ENCODE results near the gene KAZALD1.

Gene KAZALD1

DNA sequence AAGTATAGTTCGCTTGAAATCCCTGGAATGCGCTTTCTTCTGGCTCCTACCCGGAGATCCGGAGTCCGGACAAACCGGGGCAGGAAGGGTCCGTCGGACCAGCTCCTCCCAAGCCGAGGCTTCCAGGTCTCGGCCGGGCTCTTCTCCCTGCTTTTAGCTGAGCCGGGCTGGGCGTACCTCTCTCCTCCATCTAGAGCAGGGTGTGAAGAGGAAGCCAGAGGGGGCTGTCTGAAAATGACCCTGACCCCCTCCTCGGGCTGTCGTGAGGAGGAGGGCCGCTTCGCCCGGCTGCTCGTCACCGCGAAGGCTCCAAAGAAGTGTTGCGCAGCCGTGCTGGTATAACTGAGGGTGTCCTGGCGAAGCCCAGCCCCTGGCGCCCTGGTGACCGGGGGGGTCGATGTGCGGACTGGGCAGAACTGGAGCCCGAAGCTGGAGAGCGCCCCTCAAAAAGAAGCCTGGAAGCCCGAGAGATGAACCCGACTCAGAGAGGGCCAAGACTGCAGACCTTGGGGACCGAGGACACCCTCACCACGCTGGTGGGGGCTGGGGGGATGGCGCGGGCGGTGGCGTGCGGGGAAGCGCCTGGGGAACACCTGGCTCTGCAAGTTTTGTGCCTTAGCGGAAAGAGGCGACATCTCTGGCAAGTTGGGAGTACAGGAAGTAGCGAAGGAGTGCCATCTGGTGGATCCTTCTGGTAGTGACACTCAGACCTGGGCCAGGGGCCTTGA lies 5.7 kb downstream of the KAZALD1 start (continued):
- TF ChIP-seq, protein P1, sequence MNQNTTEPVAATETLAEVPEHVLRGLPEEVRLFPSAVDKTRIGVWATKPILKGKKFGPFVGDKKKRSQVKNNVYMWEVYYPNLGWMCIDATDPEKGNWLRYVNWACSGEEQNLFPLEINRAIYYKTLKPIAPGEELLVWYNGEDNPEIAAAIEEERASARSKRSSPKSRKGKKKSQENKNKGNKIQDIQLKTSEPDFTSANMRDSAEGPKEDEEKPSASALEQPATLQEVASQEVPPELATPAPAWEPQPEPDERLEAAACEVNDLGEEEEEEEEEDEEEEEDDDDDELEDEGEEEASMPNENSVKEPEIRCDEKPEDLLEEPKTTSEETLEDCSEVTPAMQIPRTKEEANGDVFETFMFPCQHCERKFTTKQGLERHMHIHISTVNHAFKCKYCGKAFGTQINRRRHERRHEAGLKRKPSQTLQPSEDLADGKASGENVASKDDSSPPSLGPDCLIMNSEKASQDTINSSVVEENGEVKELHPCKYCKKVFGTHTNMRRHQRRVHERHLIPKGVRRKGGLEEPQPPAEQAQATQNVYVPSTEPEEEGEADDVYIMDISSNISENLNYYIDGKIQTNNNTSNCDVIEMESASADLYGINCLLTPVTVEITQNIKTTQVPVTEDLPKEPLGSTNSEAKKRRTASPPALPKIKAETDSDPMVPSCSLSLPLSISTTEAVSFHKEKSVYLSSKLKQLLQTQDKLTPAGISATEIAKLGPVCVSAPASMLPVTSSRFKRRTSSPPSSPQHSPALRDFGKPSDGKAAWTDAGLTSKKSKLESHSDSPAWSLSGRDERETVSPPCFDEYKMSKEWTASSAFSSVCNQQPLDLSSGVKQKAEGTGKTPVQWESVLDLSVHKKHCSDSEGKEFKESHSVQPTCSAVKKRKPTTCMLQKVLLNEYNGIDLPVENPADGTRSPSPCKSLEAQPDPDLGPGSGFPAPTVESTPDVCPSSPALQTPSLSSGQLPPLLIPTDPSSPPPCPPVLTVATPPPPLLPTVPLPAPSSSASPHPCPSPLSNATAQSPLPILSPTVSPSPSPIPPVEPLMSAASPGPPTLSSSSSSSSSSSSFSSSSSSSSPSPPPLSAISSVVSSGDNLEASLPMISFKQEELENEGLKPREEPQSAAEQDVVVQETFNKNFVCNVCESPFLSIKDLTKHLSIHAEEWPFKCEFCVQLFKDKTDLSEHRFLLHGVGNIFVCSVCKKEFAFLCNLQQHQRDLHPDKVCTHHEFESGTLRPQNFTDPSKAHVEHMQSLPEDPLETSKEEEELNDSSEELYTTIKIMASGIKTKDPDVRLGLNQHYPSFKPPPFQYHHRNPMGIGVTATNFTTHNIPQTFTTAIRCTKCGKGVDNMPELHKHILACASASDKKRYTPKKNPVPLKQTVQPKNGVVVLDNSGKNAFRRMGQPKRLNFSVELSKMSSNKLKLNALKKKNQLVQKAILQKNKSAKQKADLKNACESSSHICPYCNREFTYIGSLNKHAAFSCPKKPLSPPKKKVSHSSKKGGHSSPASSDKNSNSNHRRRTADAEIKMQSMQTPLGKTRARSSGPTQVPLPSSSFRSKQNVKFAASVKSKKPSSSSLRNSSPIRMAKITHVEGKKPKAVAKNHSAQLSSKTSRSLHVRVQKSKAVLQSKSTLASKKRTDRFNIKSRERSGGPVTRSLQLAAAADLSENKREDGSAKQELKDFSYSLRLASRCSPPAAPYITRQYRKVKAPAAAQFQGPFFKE (tag by site-specific recombination; IDR thresholded peaks at IDR 0.05; ENCODE audit: borderline replicate concordance) = 0 out of 2 replicates have a peak, but pooled peaks have one; percentile 31
- TF ChIP-seq KLF8 (tag by site-specific recombination; IDR thresholded peaks at IDR 0.05) = peak; percentile 61; the same call in 1 of the 2 replicates
- TF ChIP-seq, protein P2, sequence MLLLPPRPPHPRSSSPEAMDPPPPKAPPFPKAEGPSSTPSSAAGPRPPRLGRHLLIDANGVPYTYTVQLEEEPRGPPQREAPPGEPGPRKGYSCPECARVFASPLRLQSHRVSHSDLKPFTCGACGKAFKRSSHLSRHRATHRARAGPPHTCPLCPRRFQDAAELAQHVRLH (tag by site-specific recombination; IDR thresholded peaks at IDR 0.05) = no peak
- TF ChIP-seq ZNF221 (tag by site-specific recombination; IDR thresholded peaks at IDR 0.05; ENCODE audit: borderline replicate concordance) = no peak
- TF ChIP-seq ZNF660 (tag by site-specific recombination; IDR thresholded peaks at IDR 0.05) = 0 out of 2 replicates have a peak, but pooled peaks have one; percentile 65
- TF ChIP-seq KLF9 (tag by site-specific recombination; IDR thresholded peaks at IDR 0.05; ENCODE audit: low read depth) = no peak
- peak; percentile 61 for TF ChIP-seq ZNF423 (tag by site-specific recombination; IDR thresholded peaks at IDR 0.05)
- peak; percentile 73; the same call in 1 of the 2 replicates for TF ChIP-seq BCL11A (tag by site-specific recombination; IDR thresholded peaks at IDR 0.05; ENCODE audit: low read depth)
- peak; percentile 30; the same call in 1 of the 2 replicates for TF ChIP-seq TRIM28 (IDR thresholded peaks at IDR 0.05; ENCODE audit: borderline replicate concordance, low read length)
- TF ChIP-seq ZBTB20 (tag by site-specific recombination; IDR thresholded peaks at IDR 0.05) = peak; percentile 63; the same call in 1 of the 2 replicates
- peak; percentile 87 for TF ChIP-seq IKZF3 (tag by site-specific recombination; IDR thresholded peaks at IDR 0.05)
- no peak for TF ChIP-seq ZNF114 (tag by site-specific recombination; IDR thresholded peaks at IDR 0.05)
- peak; percentile 88 for TF ChIP-seq ZFP37 (tag by site-specific recombination; IDR thresholded peaks at IDR 0.05)
- peak; percentile 24; the same call in 1 of the 2 replicates for TF ChIP-seq ZNF777 (tag by site-specific recombination; IDR thresholded peaks at IDR 0.05; ENCODE audit: borderline replicate concordance)
- TF ChIP-seq, protein P3, sequence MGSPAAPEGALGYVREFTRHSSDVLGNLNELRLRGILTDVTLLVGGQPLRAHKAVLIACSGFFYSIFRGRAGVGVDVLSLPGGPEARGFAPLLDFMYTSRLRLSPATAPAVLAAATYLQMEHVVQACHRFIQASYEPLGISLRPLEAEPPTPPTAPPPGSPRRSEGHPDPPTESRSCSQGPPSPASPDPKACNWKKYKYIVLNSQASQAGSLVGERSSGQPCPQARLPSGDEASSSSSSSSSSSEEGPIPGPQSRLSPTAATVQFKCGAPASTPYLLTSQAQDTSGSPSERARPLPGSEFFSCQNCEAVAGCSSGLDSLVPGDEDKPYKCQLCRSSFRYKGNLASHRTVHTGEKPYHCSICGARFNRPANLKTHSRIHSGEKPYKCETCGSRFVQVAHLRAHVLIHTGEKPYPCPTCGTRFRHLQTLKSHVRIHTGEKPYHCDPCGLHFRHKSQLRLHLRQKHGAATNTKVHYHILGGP (tag by site-specific recombination; IDR thresholded peaks at IDR 0.05) = peak; percentile 75; the same call in 1 of the 2 replicates
- TF ChIP-seq ZBTB17 (tag by site-specific recombination; IDR thresholded peaks at IDR 0.05) = peak; percentile 75
- TF ChIP-seq, protein P4, sequence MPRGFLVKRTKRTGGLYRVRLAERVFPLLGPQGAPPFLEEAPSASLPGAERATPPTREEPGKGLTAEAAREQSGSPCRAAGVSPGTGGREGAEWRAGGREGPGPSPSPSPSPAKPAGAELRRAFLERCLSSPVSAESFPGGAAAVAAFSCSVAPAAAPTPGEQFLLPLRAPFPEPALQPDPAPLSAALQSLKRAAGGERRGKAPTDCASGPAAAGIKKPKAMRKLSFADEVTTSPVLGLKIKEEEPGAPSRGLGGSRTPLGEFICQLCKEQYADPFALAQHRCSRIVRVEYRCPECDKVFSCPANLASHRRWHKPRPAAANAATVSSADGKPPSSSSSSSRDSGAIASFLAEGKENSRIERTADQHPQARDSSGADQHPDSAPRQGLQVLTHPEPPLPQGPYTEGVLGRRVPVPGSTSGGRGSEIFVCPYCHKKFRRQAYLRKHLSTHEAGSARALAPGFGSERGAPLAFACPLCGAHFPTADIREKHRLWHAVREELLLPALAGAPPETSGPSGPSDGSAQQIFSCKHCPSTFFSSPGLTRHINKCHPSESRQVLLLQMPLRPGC (tag by site-specific recombination; IDR thresholded peaks at IDR 0.05) = no peak
- TF ChIP-seq SP3 (tag by site-specific recombination; IDR thresholded peaks at IDR 0.05) = peak; percentile 44; the same call in 1 of the 2 replicates
- TF ChIP-seq ZNF768 (tag by site-specific recombination; IDR thresholded peaks at IDR 0.05) = peak; percentile 36; the same call in 1 of the 2 replicates
- TF ChIP-seq, protein P5, sequence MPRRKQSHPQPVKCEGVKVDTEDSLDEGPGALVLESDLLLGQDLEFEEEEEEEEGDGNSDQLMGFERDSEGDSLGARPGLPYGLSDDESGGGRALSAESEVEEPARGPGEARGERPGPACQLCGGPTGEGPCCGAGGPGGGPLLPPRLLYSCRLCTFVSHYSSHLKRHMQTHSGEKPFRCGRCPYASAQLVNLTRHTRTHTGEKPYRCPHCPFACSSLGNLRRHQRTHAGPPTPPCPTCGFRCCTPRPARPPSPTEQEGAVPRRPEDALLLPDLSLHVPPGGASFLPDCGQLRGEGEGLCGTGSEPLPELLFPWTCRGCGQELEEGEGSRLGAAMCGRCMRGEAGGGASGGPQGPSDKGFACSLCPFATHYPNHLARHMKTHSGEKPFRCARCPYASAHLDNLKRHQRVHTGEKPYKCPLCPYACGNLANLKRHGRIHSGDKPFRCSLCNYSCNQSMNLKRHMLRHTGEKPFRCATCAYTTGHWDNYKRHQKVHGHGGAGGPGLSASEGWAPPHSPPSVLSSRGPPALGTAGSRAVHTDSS (tag by site-specific recombination; IDR thresholded peaks at IDR 0.05) = no peak; the same call in 1 of the 2 replicates
- TF ChIP-seq ZNF302 (tag by site-specific recombination; IDR thresholded peaks at IDR 0.05; ENCODE audit: low read depth) = no peak
- TF ChIP-seq ZNF654 (tag by site-specific recombination; IDR thresholded peaks at IDR 0.05; ENCODE audit: low read depth) = peak; percentile 86
- peak; percentile 95 for TF ChIP-seq GLIS2 (tag by site-specific recombination; IDR thresholded peaks at IDR 0.05)
- no peak for TF ChIP-seq ZNF157 (tag by site-specific recombination; IDR thresholded peaks at IDR 0.05)
- peak; percentile 26; the same call in 1 of the 2 replicates for TF ChIP-seq ZFP69B (tag by site-specific recombination; IDR thresholded peaks at IDR 0.05)
- 0 out of 2 replicates have a peak, but pooled peaks have one; percentile 31 for TF ChIP-seq ZBTB1 (tag by site-specific recombination; IDR thresholded peaks at IDR 0.05)
- no peak for TF ChIP-seq ZNF248 (tag by site-specific recombination; IDR thresholded peaks at IDR 0.05)
- TF ChIP-seq, protein P6, sequence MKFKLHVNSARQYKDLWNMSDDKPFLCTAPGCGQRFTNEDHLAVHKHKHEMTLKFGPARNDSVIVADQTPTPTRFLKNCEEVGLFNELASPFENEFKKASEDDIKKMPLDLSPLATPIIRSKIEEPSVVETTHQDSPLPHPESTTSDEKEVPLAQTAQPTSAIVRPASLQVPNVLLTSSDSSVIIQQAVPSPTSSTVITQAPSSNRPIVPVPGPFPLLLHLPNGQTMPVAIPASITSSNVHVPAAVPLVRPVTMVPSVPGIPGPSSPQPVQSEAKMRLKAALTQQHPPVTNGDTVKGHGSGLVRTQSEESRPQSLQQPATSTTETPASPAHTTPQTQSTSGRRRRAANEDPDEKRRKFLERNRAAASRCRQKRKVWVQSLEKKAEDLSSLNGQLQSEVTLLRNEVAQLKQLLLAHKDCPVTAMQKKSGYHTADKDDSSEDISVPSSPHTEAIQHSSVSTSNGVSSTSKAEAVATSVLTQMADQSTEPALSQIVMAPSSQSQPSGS (tag by site-specific recombination; IDR thresholded peaks at IDR 0.05; ENCODE audit: low read depth) = no peak

All from HEK293 (cell line).